ENCODE results near the gene SMYD3. TPM values are rescaled to one million over a fixed set of nuclear protein-coding genes. Genes with fewer than 3 reads are reported as not detected.

SMYD3 gene
- total RNA-seq, 1 experiment from 2014 or later, result 17.4 TPM

GRCh38 chr1:246460406-246460805, 46.7 kb downstream of the SMYD3 start:
- no TSS peak for BruUV-seq (replicated peaks)
- intact Hi-C loops (cut with micrococcal nuclease; ENCODE audit: unreplicated experiment), result no loop called here
- H3K27me3 ChIP-seq (ENCODE audit: control insufficient read depth, insufficient read depth, low read length), result no peaks in the 10 kb centered on the region

GRCh38 chr1:246459221-246459620, 47.9 kb downstream of the SMYD3 start:
- H3K4me1 ChIP-seq (ENCODE audit: control insufficient read depth, insufficient read depth, low read length), result no peaks in the 10 kb centered on the region
- in situ Hi-C loops (cut with HindIII; ENCODE audit: low pct_unique_long_range_greater_than_20kb, low sequenced_read_pairs) (no loop called here), intact Hi-C loops (cut with micrococcal nuclease; ENCODE audit: unreplicated experiment) (no loop called here)
- DNase-seq (ENCODE audit: low read depth, low spot score), result no peak
- BruUV-seq (replicated peaks), result no TSS peak
- H3K36me3 ChIP-seq (ENCODE audit: control insufficient read depth, insufficient read depth, low read length), result no peaks in the 10 kb centered on the region
- CTCF ChIA-PET, result interaction anchor here (0.6 kb wide), 1 partner anchor 1095 kb away, joined by 12 read pairs; no protein-coding TSS in a partner anchor
- H3K27me3 ChIP-seq (ENCODE audit: control insufficient read depth, insufficient read depth, low read length), result no peaks in the 10 kb centered on the region
- no peak overlapping the region for H3K27ac ChIP-seq (ENCODE audit: low read length)
- TF ChIP-seq CTCF (IDR thresholded peaks at IDR 0.05) (no peak), TCF7L2 (IDR thresholded peaks at IDR 0.05; ENCODE audit: low read depth, low read length) (no peak), REST (IDR thresholded peaks at IDR 0.05; ENCODE audit: insufficient read depth in 1 of 2, low read depth in 2 of 2, low read length in 1 of 2) (no peak), POLR2AphosphoS5 (IDR thresholded peaks at IDR 0.05; ENCODE audit: low read depth, low read length) (no peak), SIN3A (IDR thresholded peaks at IDR 0.05; ENCODE audit: borderline replicate concordance, insufficient read depth, low read depth, low read length) (no peak)
- ATAC-seq, result no peak
- POLR2A ChIA-PET, result no interaction called here
- H3K9me3 ChIP-seq (ENCODE audit: control insufficient read depth, insufficient read depth, low read depth, low read length), result no peaks in the 10 kb centered on the region
- H3K4me3 ChIP-seq (ENCODE audit: low read depth in 2 of 2, low read length in 2 of 2), result no peak overlapping the region

More at GRCh38 chr1:246460406-246460805, 46.7 kb downstream of the SMYD3 start:
- ChIA-PET CTCF (interaction anchor here (1.0 kb wide), 1 partner anchor 9 kb away, joined by 3 read pairs; no protein-coding TSS in a partner anchor), POLR2A (no interaction called here)
- DNase-seq (ENCODE audit: low read depth, low spot score), result no peak
- in situ Hi-C loops (cut with HindIII; ENCODE audit: low pct_unique_long_range_greater_than_20kb, low sequenced_read_pairs), result no loop called here
- Histone ChIP-seq H3K4me3 (ENCODE audit: low read depth in 2 of 2, low read length in 2 of 2) (no peak overlapping the region), H3K36me3 (ENCODE audit: control insufficient read depth, insufficient read depth, low read length) (no peaks in the 10 kb centered on the region), H3K27ac (ENCODE audit: low read length) (no peak overlapping the region), H3K9me3 (ENCODE audit: control insufficient read depth, insufficient read depth, low read depth, low read length) (no peaks in the 10 kb centered on the region), H3K4me1 (ENCODE audit: control insufficient read depth, insufficient read depth, low read length) (no peaks in the 10 kb centered on the region)
- no peak for ATAC-seq
- no peak for TF ChIP-seq SIN3A (IDR thresholded peaks at IDR 0.05; ENCODE audit: borderline replicate concordance, insufficient read depth, low read depth, low read length)
- no peak for TF ChIP-seq TCF7L2 (IDR thresholded peaks at IDR 0.05; ENCODE audit: low read depth, low read length)
- no peak for TF ChIP-seq CTCF (IDR thresholded peaks at IDR 0.05)
- no peak for TF ChIP-seq POLR2AphosphoS5 (IDR thresholded peaks at IDR 0.05; ENCODE audit: low read depth, low read length)
- no peak for TF ChIP-seq REST (IDR thresholded peaks at IDR 0.05; ENCODE audit: insufficient read depth in 1 of 2, low read depth in 2 of 2, low read length in 1 of 2)

All from Panc1 (cell line).